ENCODE results near the gene ARHGAP11A. TPM values are rescaled to one million over a fixed set of nuclear protein-coding genes. Genes with fewer than 3 reads are reported as not detected.
"Not testable (repeated sequence)": the region's sequence is repeated elsewhere in the genome, so short reads cannot be mapped to it uniquely, and the experiment has no call there.

ARHGAP11A gene
- total RNA-seq (1 to 10 TPM; 4.7 to 5.8 TPM), total RNA-seq (1.8 to 142 (median 7.2) reads per million in 172 experiments)
- 5.5 TPM for polyA plus RNA-seq (2013, experiment 1 of 2)
- polyA plus RNA-seq (2013, experiment 2 of 2) = 5.1 TPM

GRCh38 chr15:32615051-32615870 is at the start of gene ARHGAP11A:
Gene ARHGAP11A (plus strand): TSS chr15:32615504. CDS start chr15:32616212, 708 bp downstream.
- Mint-ChIP-seq H3K4me1 (ENCODE audit: low read depth) (peaks cover 27% of the 10 kb centered on the region), H3K27ac (peak within 1 kb of the TSS; percentile 98), H3K36me3 (ENCODE audit: low read depth) (peaks cover 15% of the 10 kb centered on the region), H3K4me3 (peak within 1 kb of the TSS; percentile 99)
- H3K4me1 ChIP-seq (ENCODE audit: insufficient read depth, low read length); H3K9me3 ChIP-seq (ENCODE audit: control insufficient read depth in 1 of 2, insufficient read depth in 1 of 2, low read length in 2 of 2); CTCF ChIA-PET; H3K27me3 Mint-ChIP-seq; intact Hi-C loops (cut with DNase I, micrococcal nuclease); H3K36me3 ChIP-seq (ENCODE audit: insufficient read depth, low read length); H3K27me3 ChIP-seq (ENCODE audit: control insufficient read depth in 1 of 2, insufficient read depth in 2 of 2, low read length in 2 of 2); H3K9me3 Mint-ChIP-seq: not testable (repeated sequence)
- peak within 1 kb of the TSS; percentile 41 to 53 for H3K27ac ChIP-seq (ENCODE audit: low read depth in 1 of 2, low read length in 2 of 2)
- DNase-seq (peak; percentile 64 to 90 (median 78)), ATAC-seq (ENCODE audit: poor library complexity) (peak; percentile 85)
- peak within 1 kb of the TSS; percentile 66 for H3K4me3 ChIP-seq (ENCODE audit: low read length)
- POLR2A ChIA-PET = interaction anchor here (0.6 kb wide), 1 partner anchor 1989 kb away, joined by 9 read pairs; the partner anchor contains the start of gene ARHGAP11B

GRCh38 chr15:32568988-32569387 is 46.3 kb upstream of the ARHGAP11A start:
- H3K27me3 ChIP-seq (ENCODE audit: control insufficient read depth in 1 of 2, insufficient read depth in 2 of 2, low read length in 2 of 2); CTCF ChIA-PET; intact Hi-C loops (cut with DNase I, micrococcal nuclease); H3K27ac ChIP-seq (ENCODE audit: low read depth in 1 of 2, low read length in 2 of 2); POLR2A ChIA-PET; H3K4me3 Mint-ChIP-seq; H3K4me3 ChIP-seq (ENCODE audit: low read length); ATAC-seq (ENCODE audit: poor library complexity); H3K36me3 Mint-ChIP-seq (ENCODE audit: low read depth); DNase-seq; H3K4me1 ChIP-seq (ENCODE audit: insufficient read depth, low read length); H3K27me3 Mint-ChIP-seq; H3K27ac Mint-ChIP-seq; H3K4me1 Mint-ChIP-seq (ENCODE audit: low read depth); H3K9me3 Mint-ChIP-seq; H3K36me3 ChIP-seq (ENCODE audit: insufficient read depth, low read length); H3K9me3 ChIP-seq (ENCODE audit: control insufficient read depth in 1 of 2, insufficient read depth in 1 of 2, low read length in 2 of 2): not testable (repeated sequence)

- H3K27me3 ChIP-seq (ENCODE audit: control insufficient read depth in 1 of 2, insufficient read depth in 2 of 2, low read length in 2 of 2); intact Hi-C loops (cut with DNase I, micrococcal nuclease); H3K9me3 Mint-ChIP-seq; H3K36me3 ChIP-seq (ENCODE audit: insufficient read depth, low read length); H3K4me3 Mint-ChIP-seq; H3K4me1 Mint-ChIP-seq (ENCODE audit: low read depth); POLR2A ChIA-PET; H3K9me3 ChIP-seq (ENCODE audit: control insufficient read depth in 1 of 2, insufficient read depth in 1 of 2, low read length in 2 of 2); ATAC-seq (ENCODE audit: poor library complexity); H3K36me3 Mint-ChIP-seq (ENCODE audit: low read depth); DNase-seq; H3K4me1 ChIP-seq (ENCODE audit: insufficient read depth, low read length); H3K27ac ChIP-seq (ENCODE audit: low read depth in 1 of 2, low read length in 2 of 2); CTCF ChIA-PET; H3K27ac Mint-ChIP-seq; H3K4me3 ChIP-seq (ENCODE audit: low read length); H3K27me3 Mint-ChIP-seq: not testable (repeated sequence)
Measured at GRCh38 chr15:32578482-32578881, 36.8 kb upstream of the ARHGAP11A start.

- DNase-seq; H3K4me1 Mint-ChIP-seq (ENCODE audit: low read depth); H3K36me3 ChIP-seq (ENCODE audit: insufficient read depth, low read length); H3K4me3 ChIP-seq (ENCODE audit: low read length); CTCF ChIA-PET; H3K9me3 ChIP-seq (ENCODE audit: control insufficient read depth in 1 of 2, insufficient read depth in 1 of 2, low read length in 2 of 2); H3K36me3 Mint-ChIP-seq (ENCODE audit: low read depth); POLR2A ChIA-PET; H3K4me1 ChIP-seq (ENCODE audit: insufficient read depth, low read length); intact Hi-C loops (cut with DNase I, micrococcal nuclease); H3K27ac ChIP-seq (ENCODE audit: low read depth in 1 of 2, low read length in 2 of 2); H3K4me3 Mint-ChIP-seq; H3K9me3 Mint-ChIP-seq; H3K27ac Mint-ChIP-seq; ATAC-seq (ENCODE audit: poor library complexity); H3K27me3 ChIP-seq (ENCODE audit: control insufficient read depth in 1 of 2, insufficient read depth in 2 of 2, low read length in 2 of 2); H3K27me3 Mint-ChIP-seq: not testable (repeated sequence)
Measured at GRCh38 chr15:32585844-32586243, 29.5 kb upstream of the ARHGAP11A start.

GRCh38 chr15:32593151-32593550 is 22.2 kb upstream of the ARHGAP11A start, which contains the start of gene GOLGA8N:
Gene GOLGA8N (plus strand): TSS chr15:32593456.
- H3K36me3 Mint-ChIP-seq (ENCODE audit: low read depth); ATAC-seq (ENCODE audit: poor library complexity); intact Hi-C loops (cut with DNase I, micrococcal nuclease); H3K27ac Mint-ChIP-seq; H3K27ac ChIP-seq (ENCODE audit: low read depth in 1 of 2, low read length in 2 of 2); H3K9me3 Mint-ChIP-seq; H3K4me3 Mint-ChIP-seq; CTCF ChIA-PET; H3K4me3 ChIP-seq (ENCODE audit: low read length); POLR2A ChIA-PET; H3K4me1 ChIP-seq (ENCODE audit: insufficient read depth, low read length); H3K27me3 ChIP-seq (ENCODE audit: control insufficient read depth in 1 of 2, insufficient read depth in 2 of 2, low read length in 2 of 2); H3K36me3 ChIP-seq (ENCODE audit: insufficient read depth, low read length); H3K4me1 Mint-ChIP-seq (ENCODE audit: low read depth); DNase-seq; H3K9me3 ChIP-seq (ENCODE audit: control insufficient read depth in 1 of 2, insufficient read depth in 1 of 2, low read length in 2 of 2); H3K27me3 Mint-ChIP-seq: not testable (repeated sequence)

- ATAC-seq (ENCODE audit: poor library complexity); intact Hi-C loops (cut with DNase I, micrococcal nuclease); H3K4me1 Mint-ChIP-seq (ENCODE audit: low read depth); H3K4me3 ChIP-seq (ENCODE audit: low read length); DNase-seq; H3K27me3 Mint-ChIP-seq; H3K27ac ChIP-seq (ENCODE audit: low read depth in 1 of 2, low read length in 2 of 2); CTCF ChIA-PET; H3K4me1 ChIP-seq (ENCODE audit: insufficient read depth, low read length); H3K9me3 Mint-ChIP-seq; H3K36me3 ChIP-seq (ENCODE audit: insufficient read depth, low read length); POLR2A ChIA-PET; H3K9me3 ChIP-seq (ENCODE audit: control insufficient read depth in 1 of 2, insufficient read depth in 1 of 2, low read length in 2 of 2); H3K4me3 Mint-ChIP-seq; H3K27ac Mint-ChIP-seq; H3K27me3 ChIP-seq (ENCODE audit: control insufficient read depth in 1 of 2, insufficient read depth in 2 of 2, low read length in 2 of 2); H3K36me3 Mint-ChIP-seq (ENCODE audit: low read depth): not testable (repeated sequence)
Measured at GRCh38 chr15:32609518-32609917, 5.8 kb upstream of the ARHGAP11A start.

Data from CD4-positive, alpha-beta T cell (primary cell).